H1 (cell line): ENCODE results near the gene R3HDM4. TPM values are rescaled to one million over a fixed set of nuclear protein-coding genes. Genes with fewer than 3 reads are reported as not detected.

ENCODE experiments used
- CTCF ChIA-PET: fragments of 300-600 bp; sonication (Branson Sonifier 250); formaldehyde crosslinking; loops from one replicate; lab custom pipeline; 2021; ENCODE audit not compliant: partially characterized antibody; lab: Charles Lee
- POLR2A ChIA-PET: fragments of 300-600 bp; sonication (Branson Sonifier 250); formaldehyde crosslinking; loops from one replicate; lab custom pipeline; 2021; ENCODE audit warnings: inconsistent platforms; ENCODE audit not compliant: partially characterized antibody; lab: Charles Lee
- DNase-seq, 2 experiments: peaks; one replicate each; pipeline versions ENCODE4 v3.0.0 to v3.0.0-alpha.2; 2010 to 2022; ENCODE audit warnings: low spot score in 2 of 2, low read depth in 1 of 2, mixed read lengths in 1 of 2
- FAIRE-seq: peaks from 2 replicates; lab custom pipeline; 2011; peaks lifted over from hg19 to GRCh38; lab: Jason Lieb, UNC
- H2AFZ ChIP-seq: 2 replicates; pipeline ENCODE4 v1.8.1; 2012; ENCODE audit warnings: low read length, inconsistent platforms
- H2AK5ac ChIP-seq: 2 replicates; pipeline ENCODE4 v1.6.1; 2013; ENCODE audit warnings: low read depth, low read length
- H2BK120ac ChIP-seq: replicated peaks from 2 replicates; pipeline ENCODE3; 2013; ENCODE audit warnings: low read depth, low read length, inconsistent platforms
- H2BK12ac ChIP-seq: 2 replicates; pipeline ENCODE4 v1.6.1; 2013; ENCODE audit warnings: low read depth, low read length
- H2BK15ac ChIP-seq: 2 replicates; pipeline ENCODE4 v1.6.1; 2013; ENCODE audit warnings: low read length
- H2BK20ac ChIP-seq: 2 replicates; pipeline ENCODE4 v1.6.1; 2013; ENCODE audit warnings: low read length
- H2BK5ac ChIP-seq: 2 replicates; pipeline ENCODE4 v1.6.1; 2013; ENCODE audit warnings: low read depth, low read length
- H3K14ac ChIP-seq: 2 replicates; pipeline ENCODE4 v1.6.1; 2013; ENCODE audit warnings: inconsistent platforms; ENCODE audit not compliant: insufficient read length
- H3K18ac ChIP-seq: 2 replicates; pipeline ENCODE4 v1.6.1; 2013; ENCODE audit warnings: low read length; ENCODE audit errors: extremely low read depth
- H3K23ac ChIP-seq: 2 replicates; pipeline ENCODE4 v1.6.1; 2013; ENCODE audit warnings: inconsistent platforms; ENCODE audit not compliant: insufficient read length
- H3K23me2 ChIP-seq: 2 replicates; pipeline ENCODE4 v1.6.1; 2013; ENCODE audit warnings: low read depth, low read length
- H3K27ac ChIP-seq: 2 replicates; pipeline ENCODE4 v1.6.1; 2011; ENCODE audit warnings: low read depth, low read length, inconsistent platforms
- H3K27me3 ChIP-seq, 4 experiments: replicated peaks in 1 of 4; 1 replicate in 1 of 4; 2 replicates in 3 of 4; pipeline versions ENCODE4 v1.6.1 to v1.8.1; 2011 to 2013; ENCODE audit warnings: low read length in 3 of 4, mild to moderate bottlenecking in 3 of 4, inconsistent platforms in 2 of 4, mixed read lengths in 2 of 4, moderate library complexity in 1 of 4; ENCODE audit not compliant: control insufficient read depth in 3 of 4, insufficient read depth in 3 of 4; ENCODE audit errors: extremely low read depth in 1 of 4
- H3K36me3 ChIP-seq, 4 experiments: 2 replicates each; pipeline versions ENCODE4 v1.6.1 to v1.8.1; 2011 to 2013; ENCODE audit warnings: mild to moderate bottlenecking in 4 of 4, low read length in 3 of 4, moderate library complexity in 2 of 4, control low read depth in 1 of 4, inconsistent platforms in 1 of 4; ENCODE audit not compliant: insufficient read depth in 4 of 4, control insufficient read depth in 2 of 4
- H3K4ac ChIP-seq: replicated peaks from 2 replicates; pipeline ENCODE3; 2013; ENCODE audit warnings: low read length, low read depth, mixed read lengths, inconsistent platforms; ENCODE audit not compliant: insufficient read length
- H3K4me1 ChIP-seq, 4 experiments: replicated peaks in 1 of 4; 1 replicate in 1 of 4; 2 replicates in 3 of 4; pipeline versions ENCODE4 v1.6.1 to v1.8.1; 2011 to 2013; ENCODE audit warnings: low read length in 3 of 4, inconsistent platforms in 2 of 4, mixed read lengths in 1 of 4; ENCODE audit not compliant: insufficient read depth in 4 of 4, control insufficient read depth in 3 of 4
- H3K4me2 ChIP-seq, 2 experiments: 2 replicates each; pipeline versions ENCODE4 v1.6.1 to v1.8.1; 2011 to 2013; ENCODE audit warnings: low read depth in 2 of 2, low read length in 2 of 2, control low read depth in 1 of 2, inconsistent platforms in 1 of 2, mild to moderate bottlenecking in 1 of 2; ENCODE audit not compliant: insufficient read depth in 1 of 2
- H3K4me3 ChIP-seq, 4 experiments: fragments of 200-600, 300-600 bp in 1 of 4; sonication (generic), shearing (Covaris generic), sonication (Bioruptor Twin) in 1 of 4; 2 replicates each; pipeline versions ENCODE4 v1.5.1 to v1.8.1; 2011 to 2016; ENCODE audit warnings: low read length in 4 of 4, low read depth in 3 of 4, control low read depth in 2 of 4, inconsistent platforms in 2 of 4, mild to moderate bottlenecking in 2 of 4, mixed read lengths in 1 of 4, moderate library complexity in 1 of 4; ENCODE audit not compliant: insufficient read depth in 2 of 4; ENCODE audit errors: extremely low read depth in 1 of 4
- H3K56ac ChIP-seq: replicated peaks from 2 replicates; pipeline ENCODE3; 2013; ENCODE audit warnings: low read depth, mild to moderate bottlenecking, mixed read lengths, low read length, inconsistent platforms; ENCODE audit not compliant: insufficient read length
- H3K79me1 ChIP-seq: 2 replicates; pipeline ENCODE4 v1.6.1; 2013; ENCODE audit warnings: low read depth, low read length, control low read depth
- H3K79me2 ChIP-seq, 2 experiments: 2 replicates each; pipeline versions ENCODE4 v1.6.1 to v1.8.1; 2012 to 2013; ENCODE audit warnings: low read length in 2 of 2, mild to moderate bottlenecking in 2 of 2, inconsistent platforms in 1 of 2; ENCODE audit not compliant: insufficient read depth in 2 of 2, control insufficient read depth in 1 of 2
- H3K9ac ChIP-seq, 4 experiments: replicated peaks in 1 of 4; 1 replicate in 1 of 4; 2 replicates in 3 of 4; pipeline versions ENCODE4 v1.6.1 to v1.8.1; 2011 to 2013; ENCODE audit warnings: low read depth in 3 of 4, low read length in 3 of 4, control low read depth in 2 of 4, mild to moderate bottlenecking in 2 of 4, moderate library complexity in 2 of 4, inconsistent platforms in 1 of 4; ENCODE audit errors: extremely low read depth in 1 of 4
- H3K9me3 ChIP-seq, 2 experiments: 2 replicates each; pipeline versions ENCODE4 v1.6.1 to v1.8.1; 2012 to 2013; ENCODE audit warnings: mild to moderate bottlenecking in 2 of 2, moderate library complexity in 2 of 2, control low read depth in 1 of 2, inconsistent platforms in 1 of 2, low read depth in 1 of 2, low read length in 1 of 2, mixed read lengths in 1 of 2; ENCODE audit not compliant: insufficient read depth in 2 of 2
- H4K20me1 ChIP-seq, 2 experiments: replicated peaks in 1 of 2; 2 replicates each; pipeline versions ENCODE3 to v1.8.1; 2011 to 2013; ENCODE audit warnings: inconsistent platforms in 2 of 2, low read length in 2 of 2, mild to moderate bottlenecking in 1 of 2; ENCODE audit not compliant: insufficient read depth in 2 of 2, control insufficient read depth in 1 of 2
- H4K5ac ChIP-seq: 2 replicates; pipeline ENCODE4 v1.6.1; 2013; ENCODE audit warnings: low read length, low read depth, mixed read lengths, inconsistent platforms; ENCODE audit not compliant: insufficient read length
- H4K8ac ChIP-seq: 2 replicates; pipeline ENCODE4 v1.8.0; 2013; ENCODE audit warnings: mild to moderate bottlenecking, moderate library complexity, low read length, inconsistent platforms; ENCODE audit not compliant: insufficient read depth; ENCODE audit errors: extremely low read depth
- H4K91ac ChIP-seq: replicated peaks from 2 replicates; pipeline ENCODE3; 2013; ENCODE audit warnings: low read length, mixed read lengths, inconsistent platforms; ENCODE audit not compliant: insufficient read length
- CREB1 ChIP-seq: IDR thresholded peaks from 2 replicates; pipeline ENCODE4 v1.6.1; 2012; ENCODE audit warnings: inconsistent platforms
- EZH2 ChIP-seq: fragments of 200-600 bp; sonication (generic); IDR thresholded peaks from 2 replicates; pipeline ENCODE4 v1.7.1; 2012; ENCODE audit warnings: low read depth, mild to moderate bottlenecking, moderate library complexity, low read length, inconsistent platforms; ENCODE audit not compliant: severe bottlenecking
- JUN ChIP-seq: IDR thresholded peaks from 2 replicates; pipeline ENCODE4 v1.6.1; 2011; ENCODE audit warnings: low read depth, mild to moderate bottlenecking, improper control_type of control experiment, low read length
- MAX ChIP-seq: IDR thresholded peaks from 2 replicates; pipeline ENCODE4 v1.6.1; 2012; ENCODE audit warnings: inconsistent platforms
- NANOG ChIP-seq: IDR thresholded peaks from 2 replicates; pipeline ENCODE4 v1.6.1; 2011; ENCODE audit warnings: low read length, low read depth, mild to moderate bottlenecking, inconsistent platforms; ENCODE audit not compliant: insufficient read depth, poor library complexity, severe bottlenecking
- PHF8 ChIP-seq: fragments of 200-600 bp; sonication (generic); conservative IDR thresholded peaks from 2 replicates; pipeline ENCODE4 v1.7.1; 2012; ENCODE audit warnings: low read depth, mild to moderate bottlenecking, inconsistent platforms, low read length, moderate library complexity
- RXRA ChIP-seq: IDR thresholded peaks from 2 replicates; pipeline ENCODE4 v1.6.1; 2011; ENCODE audit warnings: low read depth, mild to moderate bottlenecking, low read length, moderate library complexity; ENCODE audit not compliant: insufficient read depth
- SIRT6 ChIP-seq: IDR thresholded peaks from one replicate; pipeline ENCODE4 v1.7.1; 2012; ENCODE audit warnings: low read length, inconsistent platforms
- SP1 ChIP-seq: IDR thresholded peaks from 2 replicates; pipeline ENCODE4 v1.6.1; 2011; ENCODE audit warnings: low read depth, low read length
- SUZ12 ChIP-seq: fragments of 200-600 bp; sonication (generic); IDR thresholded peaks from 2 replicates; pipeline ENCODE4 v1.6.1; 2012; ENCODE audit warnings: mild to moderate bottlenecking, inconsistent platforms, low read length, moderate library complexity, mixed read lengths
- TBP ChIP-seq: IDR thresholded peaks from 2 replicates; pipeline ENCODE4 v1.6.1; 2011; ENCODE audit warnings: low read depth, low read length, improper control_type of control experiment
- TEAD4 ChIP-seq: IDR thresholded peaks from 2 replicates; pipeline ENCODE4 v1.6.1; 2012; ENCODE audit warnings: low read depth, low read length, inconsistent platforms, mixed read lengths
- WGBS, 2 experiments: shearing (Covaris generic) in 1 of 2; methylation state at CpG; one replicate each; pipeline versions ENCODE4 v1.1.6 to v1.1.7; 2013 to 2015; ENCODE audit warnings: low lambda C conversion rate in 2 of 2, mixed read lengths in 2 of 2, inconsistent platforms in 1 of 2, low coverage in 1 of 2, missing lambda C conversion rate in 1 of 2; ENCODE audit not compliant: insufficient replicate concordance in 2 of 2, insufficient coverage in 1 of 2, insufficient read length in 1 of 2; ENCODE audit errors: extremely low coverage in 1 of 2, missing lambda C conversion rate in 1 of 2; 5-methylcytosine and 5-hydroxymethylcytosine counted together
- polyA plus RNA-seq, 7 experiments: library from polyadenylated mRNA; depleted of rRNA in 3 of 7; stranded (reverse) in 5 of 7; unstranded in 2 of 7; fragments of >200 nt in 5 of 7; fragments of 200-250 nt in 2 of 7; gene quantifications; 1 replicate in 5 of 7; 2 replicates in 1 of 7; 4 replicates in 1 of 7; pipeline versions ENCODE4 v1.2.1 to v1.2.3, GENCODE V29; 2011 to 2013; ENCODE audit warnings: missing spikeins in 2 of 7, mixed read lengths in 2 of 7
- total RNA-seq: library from RNA; stranded (reverse); fragmentation: NEBNext Ultra II Directional; extraction: Animal tissue kit (Norgen Biotek cat#: 25700); gene quantifications from 2 replicates; pipeline ENCODE4 v1.2.1, GENCODE V29; 2021

Gene R3HDM4
- total and polyA plus RNA-seq, 2 of the 8 experiments (the other 6 are each of a cell fraction or from before 2014, with no cell fraction given), result 76.8 to 102 TPM

GRCh38 chr19:944663-945241, 31.7 kb upstream of the R3HDM4 start:
- no peak overlapping the region for H3K4me2 ChIP-seq
- H3K23me2 ChIP-seq, result no peaks in the 10 kb centered on the region
- H3K79me2 ChIP-seq, result peaks cover 5 to 29% of the 10 kb centered on the region in 2 experiments; a peak in 3 of 4 replicates
- H3K9me3 ChIP-seq, result no peaks in the 10 kb centered on the region
- peaks cover 0 to 12% (median 1%) of the 10 kb centered on the region in 4 experiments; a peak in 2 of 8 replicates for H3K36me3 ChIP-seq
- H3K27ac ChIP-seq, result no peak overlapping the region
- no peak overlapping the region for H3K4me3 ChIP-seq
- no peak overlapping the region for H2AFZ ChIP-seq
- no peak overlapping the region for H2BK15ac ChIP-seq
- FAIRE-seq, result no peak
- H4K91ac ChIP-seq, result no peak overlapping the region
- H4K20me1 ChIP-seq, result peaks cover 4 to 32% of the 10 kb centered on the region in 2 experiments
- H4K5ac ChIP-seq, result no peak overlapping the region
- H3K9ac ChIP-seq, result no peak overlapping the region
- no peak overlapping the region for H2BK120ac ChIP-seq
- H3K18ac ChIP-seq, result no peak overlapping the region
- no peak overlapping the region for H2BK12ac ChIP-seq
- no peaks in the 10 kb centered on the region for H3K27me3 ChIP-seq
- H3K79me1 ChIP-seq, result peaks cover 17% of the 10 kb centered on the region
- peak overlapping the region; percentile 68 for H4K8ac ChIP-seq
- WGBS, 2 experiments, result 94% methylated on average over 13 of the region's 22 CpGs; no CpG with 5 or more reads in 1 of the 2 experiments
- no peak overlapping the region for H2AK5ac ChIP-seq
- ChIA-PET CTCF (interaction anchor here (1.0 to 1.4 kb wide), 3 partner anchors 15 to 46 kb away, joined by 3 read pairs; partner anchors contain the start of gene WDR18), POLR2A (interaction anchor here (1.1 to 1.3 kb wide), 4 partner anchors 10 to 35 kb away, joined by 3 to 4 read pairs (median 3); no protein-coding TSS in a partner anchor)
- no peak for DNase-seq
- no peak overlapping the region for H3K23ac ChIP-seq
- no peak overlapping the region for H3K4ac ChIP-seq
- no peak overlapping the region for H2BK20ac ChIP-seq
- TF ChIP-seq SIRT6 (no peak), NANOG (no peak), CREB1 (no peak), TEAD4 (no peak), MAX (no peak), SUZ12 (no peak), PHF8 (no peak), RXRA (no peak), JUN (no peak), EZH2 (no peak), TBP (no peak), SP1 (no peak)
- H3K4me1 ChIP-seq, result no peaks in the 10 kb centered on the region
- H3K56ac ChIP-seq, result no peak overlapping the region
- no peak overlapping the region for H2BK5ac ChIP-seq
- no peak overlapping the region for H3K14ac ChIP-seq
